Measurements from ENCODE around the gene UBE2Q2.
"Not testable (repeated sequence)": the region's sequence is repeated elsewhere in the genome, so short reads cannot be mapped to it uniquely, and the experiment has no call there.

The UBE2Q2 gene

DNA sequence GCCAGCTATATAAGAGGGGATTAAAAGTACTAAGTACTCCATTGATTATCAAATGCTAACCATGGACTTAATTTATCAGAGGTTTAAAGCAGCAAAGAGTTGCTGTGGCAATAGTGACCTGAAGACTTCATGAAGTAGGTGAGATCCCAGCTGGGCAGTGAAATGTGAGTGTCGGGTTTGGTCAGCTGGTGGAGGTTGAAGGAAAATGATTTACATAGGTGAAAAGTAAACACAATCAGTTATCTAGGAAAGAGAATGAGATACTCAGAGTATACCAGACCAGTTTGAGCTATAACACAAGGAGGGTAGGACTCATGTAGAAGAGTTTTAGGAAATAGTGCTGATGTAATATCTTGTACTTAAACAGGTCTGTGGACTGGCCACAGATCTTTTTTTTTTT lies 43.9 kb downstream of the UBE2Q2 start:
- H3K36me3 ChIP-seq (ENCODE audit: control insufficient read depth, insufficient read depth, low read length), result no peaks in the 10 kb centered on the region
- H3K4me3 ChIP-seq (ENCODE audit: low read length), result no peak overlapping the region
- H3K4me1 ChIP-seq (ENCODE audit: control insufficient read depth, insufficient read depth, low read length), result no peaks in the 10 kb centered on the region
- no peaks in the 10 kb centered on the region for H3K27me3 ChIP-seq (ENCODE audit: control insufficient read depth, insufficient read depth, low read length)
- no peak overlapping the region for H3K9ac ChIP-seq (ENCODE audit: low read length)
- no peaks in the 10 kb centered on the region for H3K9me3 ChIP-seq (ENCODE audit: control insufficient read depth, low read length)

DNA sequence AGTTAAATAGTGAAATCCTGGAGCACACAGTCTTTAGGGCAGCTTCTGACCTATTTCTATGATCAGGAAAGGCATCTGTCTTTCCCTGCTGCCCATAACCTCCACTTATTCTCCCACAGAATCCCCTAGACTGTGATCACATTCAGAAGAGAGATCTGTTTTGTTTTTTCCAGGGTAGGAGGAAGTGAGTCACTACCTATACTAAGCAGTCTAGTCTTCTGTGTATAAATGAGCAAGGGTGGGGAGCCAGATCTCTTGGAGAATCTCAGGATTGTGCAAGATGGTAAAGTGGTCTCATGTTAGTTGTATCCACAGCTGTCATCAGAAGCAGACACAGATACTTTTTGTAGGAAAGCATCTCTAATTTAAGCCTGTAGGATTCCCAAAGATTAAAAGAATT lies 48.6 kb downstream of the UBE2Q2 start:
- Histone ChIP-seq H3K9ac (ENCODE audit: low read length) (no peak overlapping the region), H3K36me3 (ENCODE audit: control insufficient read depth, insufficient read depth, low read length) (no peaks in the 10 kb centered on the region), H3K27me3 (ENCODE audit: control insufficient read depth, insufficient read depth, low read length) (no peaks in the 10 kb centered on the region), H3K4me1 (ENCODE audit: control insufficient read depth, insufficient read depth, low read length) (no peaks in the 10 kb centered on the region), H3K9me3 (ENCODE audit: control insufficient read depth, low read length) (no peaks in the 10 kb centered on the region), H3K4me3 (ENCODE audit: low read length) (no peak overlapping the region)

DNA sequence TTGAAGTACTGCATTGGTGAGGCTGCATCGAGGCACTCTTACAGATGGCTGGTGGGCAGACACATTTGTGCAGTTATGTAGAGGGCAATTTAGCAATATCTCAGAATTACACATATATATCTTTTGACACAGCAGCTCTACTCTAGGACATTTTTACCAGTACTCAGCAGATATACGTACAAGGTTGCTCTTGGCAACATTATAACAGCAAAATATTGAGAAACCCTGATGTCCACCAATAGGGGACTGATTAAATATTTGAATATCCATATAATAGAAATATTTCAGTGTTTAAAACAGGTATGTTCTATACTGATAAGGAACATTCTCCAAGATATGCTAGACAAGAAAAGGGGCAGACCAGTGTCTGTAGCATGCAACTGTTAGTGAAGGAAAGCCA lies 52.5 kb downstream of the UBE2Q2 start:
- Histone ChIP-seq H3K4me3 (ENCODE audit: low read length) (no peak overlapping the region), H3K36me3 (ENCODE audit: control insufficient read depth, insufficient read depth, low read length) (no peaks in the 10 kb centered on the region), H3K27me3 (ENCODE audit: control insufficient read depth, insufficient read depth, low read length) (no peaks in the 10 kb centered on the region), H3K9ac (ENCODE audit: low read length) (no peak overlapping the region), H3K9me3 (ENCODE audit: control insufficient read depth, low read length) (no peaks in the 10 kb centered on the region), H3K4me1 (ENCODE audit: control insufficient read depth, insufficient read depth, low read length) (no peaks in the 10 kb centered on the region)

DNA sequence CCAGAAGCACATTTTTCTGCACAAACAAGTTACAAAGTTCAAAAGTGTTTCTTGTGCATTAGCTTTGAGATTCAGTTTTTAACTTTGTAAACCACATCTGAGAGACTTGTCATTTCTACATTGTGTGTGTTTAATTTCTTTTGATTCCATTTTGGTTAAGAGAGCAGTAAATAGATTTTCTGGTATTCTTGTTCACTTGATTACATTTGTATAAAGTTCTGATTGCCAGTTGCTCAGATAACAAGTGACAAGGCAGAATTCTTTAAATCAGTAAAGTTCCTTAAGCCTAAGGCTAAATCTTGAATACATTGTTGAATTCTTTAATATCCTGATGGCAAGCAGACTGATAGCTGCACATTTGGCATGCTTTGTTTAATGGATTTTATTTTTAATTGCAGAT lies 57.3 kb downstream of the UBE2Q2 start:
- Histone ChIP-seq H3K9ac (ENCODE audit: low read length) (no peak overlapping the region), H3K9me3 (ENCODE audit: control insufficient read depth, low read length) (no peaks in the 10 kb centered on the region)

DNA sequence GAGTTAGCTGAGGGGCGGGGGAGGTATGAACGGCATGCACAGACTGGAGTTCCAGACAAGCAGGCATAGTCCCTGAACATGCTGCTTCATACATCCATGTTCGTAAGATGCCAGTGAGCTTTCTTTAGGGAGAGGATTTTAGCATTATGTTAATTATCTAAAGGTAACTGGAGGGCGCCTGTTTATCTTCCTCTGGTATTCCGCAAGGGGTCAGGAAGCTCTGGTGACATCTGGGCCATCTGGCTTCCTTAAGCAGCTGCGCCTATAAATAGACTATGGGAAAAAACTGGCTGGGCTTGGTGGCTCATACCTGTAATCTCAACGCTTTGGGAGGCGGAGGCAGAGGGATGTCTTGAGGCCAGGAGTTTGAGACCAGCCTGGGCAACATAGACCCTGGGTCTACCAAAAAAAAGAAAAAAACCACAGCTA lies 58.9 kb downstream of the UBE2Q2 start:
- Histone ChIP-seq H3K27me3 (ENCODE audit: control insufficient read depth, insufficient read depth, low read length) (no peaks in the 10 kb centered on the region), H3K4me3 (ENCODE audit: low read length) (no peak overlapping the region), H3K9me3 (ENCODE audit: control insufficient read depth, low read length) (no peaks in the 10 kb centered on the region), H3K4me1 (ENCODE audit: control insufficient read depth, insufficient read depth, low read length) (peaks cover 5% of the 10 kb centered on the region), H3K36me3 (ENCODE audit: control insufficient read depth, insufficient read depth, low read length) (peaks cover 3% of the 10 kb centered on the region), H3K9ac (ENCODE audit: low read length) (no peak overlapping the region)

More for the DNA sequence above, 57.3 kb downstream of the UBE2Q2 start:
- Histone ChIP-seq H3K4me1 (ENCODE audit: control insufficient read depth, insufficient read depth, low read length) (peaks cover 5% of the 10 kb centered on the region), H3K27me3 (ENCODE audit: control insufficient read depth, insufficient read depth, low read length) (no peaks in the 10 kb centered on the region), H3K4me3 (ENCODE audit: low read length) (no peak overlapping the region), H3K36me3 (ENCODE audit: control insufficient read depth, insufficient read depth, low read length) (peaks cover 2% of the 10 kb centered on the region)

DNA sequence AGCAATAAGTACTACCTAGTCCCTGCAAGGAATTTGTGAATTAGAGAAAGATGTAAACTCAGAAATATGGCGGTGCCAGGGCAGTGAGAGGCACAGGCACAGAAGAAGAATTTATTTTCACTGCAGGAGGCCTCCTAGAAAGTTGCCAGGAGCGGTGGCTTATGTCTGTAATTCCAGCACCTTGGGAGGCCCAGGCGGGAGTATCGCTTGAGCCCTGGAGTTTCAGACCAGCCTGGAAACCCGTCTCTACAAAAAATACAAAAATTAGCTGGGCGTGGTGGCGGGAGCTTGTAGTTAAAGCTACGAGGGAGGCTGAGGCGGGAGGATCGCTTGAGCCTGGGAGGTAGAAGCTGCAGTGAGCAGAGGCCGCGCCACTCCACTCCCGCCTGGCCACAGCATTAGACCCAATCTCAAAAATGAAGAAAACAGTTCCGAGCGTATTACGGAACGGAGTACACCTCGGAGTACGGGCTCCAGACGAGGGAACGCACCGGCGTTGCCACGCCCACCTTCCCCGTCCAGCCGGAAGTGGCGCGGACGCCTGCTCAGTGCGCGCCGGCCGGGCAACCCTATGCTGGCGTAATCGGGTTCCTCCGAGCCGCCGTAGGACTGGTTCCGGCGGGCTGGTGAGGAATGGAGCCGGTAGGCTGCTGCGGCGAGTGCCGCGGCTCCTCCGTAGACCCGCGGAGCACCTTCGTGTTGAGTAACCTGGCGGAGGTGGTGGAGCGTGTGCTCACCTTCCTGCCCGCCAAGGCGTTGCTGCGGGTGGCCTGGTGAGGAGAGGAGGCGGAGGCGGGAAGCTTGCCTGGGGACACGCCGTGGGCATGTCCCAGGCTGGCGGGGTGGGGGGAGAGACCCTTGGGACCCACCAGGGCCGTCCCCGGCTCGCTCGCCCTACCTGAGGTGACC lies 60.3 kb downstream of the UBE2Q2 start, which contains the start of gene FBXO22:
Gene FBXO22 (plus strand): TSS at position 548 of the 909 bp plus-strand sequence. CDS start 86 bp downstream, at position 634.
- no peaks in the 10 kb centered on the region for H3K9me3 ChIP-seq (ENCODE audit: control insufficient read depth, low read length)
- peaks cover 3% of the 10 kb centered on the region for H3K36me3 ChIP-seq (ENCODE audit: control insufficient read depth, insufficient read depth, low read length)
- no peaks in the 10 kb centered on the region for H3K27me3 ChIP-seq (ENCODE audit: control insufficient read depth, insufficient read depth, low read length)
- H3K4me3 ChIP-seq (ENCODE audit: low read length), result peak within 1 kb of the TSS; percentile 99
- H3K4me1 ChIP-seq (ENCODE audit: control insufficient read depth, insufficient read depth, low read length), result peaks cover 5% of the 10 kb centered on the region
- peak within 1 kb of the TSS; percentile 92 for H3K9ac ChIP-seq (ENCODE audit: low read length)

DNA sequence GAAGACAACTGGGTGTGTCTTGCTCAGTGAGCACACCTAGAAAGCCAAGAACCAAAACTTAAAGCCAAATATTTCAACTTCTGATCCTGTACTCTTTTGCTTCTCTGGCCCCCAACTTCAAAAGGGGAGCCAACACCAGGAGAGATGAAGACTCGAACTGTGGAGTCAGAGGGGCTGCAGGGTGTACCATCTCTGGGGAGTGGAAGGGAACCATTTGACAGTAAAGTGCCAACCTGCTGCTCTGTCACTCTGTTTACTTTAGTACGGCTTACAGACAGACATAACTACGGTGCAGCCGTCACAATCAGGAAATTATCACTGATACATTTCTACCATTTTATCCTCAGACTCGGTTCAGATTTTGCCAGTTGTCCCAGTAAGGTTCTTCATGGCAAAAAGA lies 62.0 kb downstream of the UBE2Q2 start:
- no peaks in the 10 kb centered on the region for H3K9me3 ChIP-seq (ENCODE audit: control insufficient read depth, low read length)
- H3K4me1 ChIP-seq (ENCODE audit: control insufficient read depth, insufficient read depth, low read length), result peaks cover 5% of the 10 kb centered on the region
- H3K4me3 ChIP-seq (ENCODE audit: low read length), result no peak overlapping the region
- H3K9ac ChIP-seq (ENCODE audit: low read length), result no peak overlapping the region
- no peaks in the 10 kb centered on the region for H3K27me3 ChIP-seq (ENCODE audit: control insufficient read depth, insufficient read depth, low read length)
- H3K36me3 ChIP-seq (ENCODE audit: control insufficient read depth, insufficient read depth, low read length), result peaks cover 3% of the 10 kb centered on the region

DNA sequence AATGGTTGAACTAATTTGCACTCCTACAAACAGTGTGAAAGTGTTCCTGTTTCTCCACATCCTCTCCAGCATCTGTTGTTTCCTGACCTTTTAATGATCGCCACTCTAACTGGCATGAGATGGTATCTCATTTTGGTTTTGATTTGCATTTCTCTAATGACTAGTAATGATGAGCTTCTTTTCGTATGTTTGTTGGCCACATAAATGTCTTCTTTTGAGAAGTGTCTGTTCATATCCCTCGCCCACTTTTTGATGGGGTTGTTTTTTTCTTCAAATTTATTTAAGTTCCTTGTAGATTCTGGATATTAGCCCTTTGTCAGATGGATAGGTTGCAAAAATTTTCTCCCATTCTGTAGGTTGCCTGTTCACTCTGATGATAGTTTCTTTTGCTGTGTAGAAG lies 67.1 kb downstream of the UBE2Q2 start:
- H3K9ac ChIP-seq (ENCODE audit: low read length); H3K9me3 ChIP-seq (ENCODE audit: control insufficient read depth, low read length); H3K36me3 ChIP-seq (ENCODE audit: control insufficient read depth, insufficient read depth, low read length); H3K27me3 ChIP-seq (ENCODE audit: control insufficient read depth, insufficient read depth, low read length); H3K4me3 ChIP-seq (ENCODE audit: low read length); H3K4me1 ChIP-seq (ENCODE audit: control insufficient read depth, insufficient read depth, low read length): not testable (repeated sequence)

DNA sequence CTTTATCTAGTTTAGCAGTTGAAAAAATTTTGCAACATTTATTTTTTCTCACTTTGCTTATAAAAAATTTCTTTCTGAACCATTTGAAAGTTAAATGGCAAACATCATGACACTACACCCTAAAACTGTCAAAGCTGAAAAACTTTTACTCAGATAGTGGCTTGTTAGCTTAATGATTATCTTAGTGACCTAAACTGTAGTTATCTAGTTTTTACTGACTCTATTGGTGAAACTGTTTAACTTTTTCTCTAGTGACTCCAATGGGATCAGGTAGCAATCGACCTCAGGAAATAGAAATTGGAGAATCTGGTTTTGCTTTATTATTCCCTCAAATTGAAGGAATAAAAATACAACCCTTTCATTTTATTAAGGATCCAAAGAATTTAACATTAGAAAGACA lies 73.7 kb downstream of the UBE2Q2 start:
- Histone ChIP-seq H3K9me3 (ENCODE audit: control insufficient read depth, low read length) (no peaks in the 10 kb centered on the region), H3K36me3 (ENCODE audit: control insufficient read depth, insufficient read depth, low read length) (no peaks in the 10 kb centered on the region)

DNA sequence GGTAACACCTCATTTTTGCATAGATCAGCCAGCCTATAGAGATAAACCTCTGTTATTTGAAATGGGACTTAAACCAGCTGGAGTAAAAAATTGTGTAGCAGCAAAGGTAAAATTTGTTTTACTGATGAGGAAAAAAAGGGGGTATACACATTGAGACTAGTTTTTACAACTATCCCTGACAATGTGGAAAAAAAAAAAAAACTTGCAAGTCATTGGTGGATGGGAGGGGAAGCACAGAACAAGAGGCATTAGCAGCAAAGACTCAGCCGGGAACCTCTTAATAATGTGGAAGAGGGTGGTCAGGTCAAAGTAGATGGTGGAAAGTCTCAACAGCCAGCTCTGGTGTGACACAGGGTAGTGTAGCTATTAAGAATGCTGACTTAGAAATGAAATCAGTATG lies 74.9 kb downstream of the UBE2Q2 start:
- Histone ChIP-seq H3K36me3 (ENCODE audit: control insufficient read depth, insufficient read depth, low read length) (no peaks in the 10 kb centered on the region), H3K4me3 (ENCODE audit: low read length) (no peak overlapping the region), H3K4me1 (ENCODE audit: control insufficient read depth, insufficient read depth, low read length) (peaks cover 14% of the 10 kb centered on the region), H3K9me3 (ENCODE audit: control insufficient read depth, low read length) (no peaks in the 10 kb centered on the region), H3K27me3 (ENCODE audit: control insufficient read depth, insufficient read depth, low read length) (no peaks in the 10 kb centered on the region), H3K9ac (ENCODE audit: low read length) (no peak overlapping the region)

More for the DNA sequence above, 73.7 kb downstream of the UBE2Q2 start:
- Histone ChIP-seq H3K9ac (ENCODE audit: low read length) (no peak overlapping the region), H3K4me1 (ENCODE audit: control insufficient read depth, insufficient read depth, low read length) (peaks cover 2% of the 10 kb centered on the region), H3K27me3 (ENCODE audit: control insufficient read depth, insufficient read depth, low read length) (no peaks in the 10 kb centered on the region), H3K4me3 (ENCODE audit: low read length) (no peak overlapping the region)

DNA sequence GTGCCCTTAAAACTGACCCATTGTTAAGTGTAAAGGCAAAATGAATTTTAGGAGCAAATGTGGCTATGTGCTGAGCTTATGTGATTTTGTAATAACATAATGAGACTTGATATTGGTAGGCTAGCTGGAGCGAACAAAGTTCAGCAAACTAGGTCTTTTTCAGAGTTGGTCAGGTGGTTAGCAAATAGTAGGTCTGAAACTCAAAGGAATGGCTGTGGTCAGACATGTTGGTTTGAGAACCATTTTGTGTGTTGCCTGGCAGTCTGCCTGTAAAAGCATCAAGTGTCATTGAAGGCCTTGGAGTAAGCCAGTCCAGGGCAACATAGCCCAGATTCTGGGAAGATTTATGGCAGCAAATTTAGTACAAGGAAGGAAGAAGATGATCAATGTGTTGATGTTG lies 76.8 kb downstream of the UBE2Q2 start:
- Histone ChIP-seq H3K4me1 (ENCODE audit: control insufficient read depth, insufficient read depth, low read length) (peaks cover 31% of the 10 kb centered on the region), H3K4me3 (ENCODE audit: low read length) (no peak overlapping the region), H3K9me3 (ENCODE audit: control insufficient read depth, low read length) (no peaks in the 10 kb centered on the region), H3K9ac (ENCODE audit: low read length) (no peak overlapping the region), H3K27me3 (ENCODE audit: control insufficient read depth, insufficient read depth, low read length) (no peaks in the 10 kb centered on the region), H3K36me3 (ENCODE audit: control insufficient read depth, insufficient read depth, low read length) (no peaks in the 10 kb centered on the region)

DNA sequence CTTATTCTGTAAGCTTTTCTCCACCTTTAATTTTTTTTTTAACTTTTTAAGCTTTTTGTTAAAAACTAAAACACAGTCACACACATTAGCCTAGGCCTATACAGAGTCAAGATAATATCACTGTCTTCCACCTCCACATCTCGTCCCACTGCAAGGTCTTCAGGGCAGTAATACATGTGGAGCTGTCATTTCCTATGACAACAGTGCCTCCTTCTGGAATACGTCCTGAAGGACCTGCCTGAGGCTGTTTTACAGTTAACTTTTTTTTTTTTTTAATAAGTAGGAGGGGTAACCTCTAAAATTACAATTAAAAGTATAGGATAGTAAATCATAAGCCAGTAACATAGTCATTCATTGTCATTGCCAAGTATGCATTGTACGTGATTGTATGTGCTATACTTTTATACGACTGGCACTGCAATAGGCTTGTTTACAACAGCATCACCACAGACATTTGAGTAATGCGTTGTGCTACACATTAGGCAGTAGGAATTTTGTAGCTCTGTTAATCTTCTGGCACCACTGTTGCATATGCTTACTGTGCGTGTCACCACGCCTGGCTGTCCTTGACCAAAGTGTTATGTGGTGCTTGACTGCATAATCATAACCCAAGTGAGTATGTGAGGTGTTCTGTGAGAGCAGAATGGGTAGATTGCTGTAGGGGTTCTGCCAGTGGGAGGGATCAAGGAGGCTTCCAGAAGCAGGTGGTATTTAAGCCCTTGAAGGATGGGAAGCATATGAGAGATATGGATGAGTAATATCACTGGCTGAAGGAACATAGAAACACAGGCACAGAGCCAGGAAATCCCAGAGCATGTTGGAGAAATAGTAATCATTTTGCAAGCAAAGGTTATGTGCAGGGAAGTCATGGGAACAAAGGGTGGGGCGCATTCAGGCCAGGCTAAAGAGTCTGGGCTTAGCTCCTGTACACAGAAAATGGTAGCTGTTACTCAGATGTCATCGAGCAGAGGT lies 78.8 kb downstream of the UBE2Q2 start:
- Histone ChIP-seq H3K36me3 (ENCODE audit: control insufficient read depth, insufficient read depth, low read length) (no peaks in the 10 kb centered on the region), H3K4me3 (ENCODE audit: low read length) (peak overlapping the region; percentile 3), H3K9me3 (ENCODE audit: control insufficient read depth, low read length) (no peaks in the 10 kb centered on the region)

More for the DNA sequence above, 78.8 kb downstream of the UBE2Q2 start:
- Histone ChIP-seq H3K9ac (ENCODE audit: low read length) (peak overlapping the region; percentile 7), H3K27me3 (ENCODE audit: control insufficient read depth, insufficient read depth, low read length) (no peaks in the 10 kb centered on the region), H3K4me1 (ENCODE audit: control insufficient read depth, insufficient read depth, low read length) (peaks cover 41% of the 10 kb centered on the region)
